Measurements from ENCODE around the gene STK32A.
A peak's percentile ranks its signal among the peaks of the same experiment; 100 is the strongest.
"Not testable (repeated sequence)": the region's sequence is repeated elsewhere in the genome, so short reads cannot be mapped to it uniquely, and the experiment has no call there.

Gene STK32A

GRCh38 chr5:147348451-147348850 is 113.6 kb downstream of the STK32A start:
- no peak for FAIRE-seq

DNA sequence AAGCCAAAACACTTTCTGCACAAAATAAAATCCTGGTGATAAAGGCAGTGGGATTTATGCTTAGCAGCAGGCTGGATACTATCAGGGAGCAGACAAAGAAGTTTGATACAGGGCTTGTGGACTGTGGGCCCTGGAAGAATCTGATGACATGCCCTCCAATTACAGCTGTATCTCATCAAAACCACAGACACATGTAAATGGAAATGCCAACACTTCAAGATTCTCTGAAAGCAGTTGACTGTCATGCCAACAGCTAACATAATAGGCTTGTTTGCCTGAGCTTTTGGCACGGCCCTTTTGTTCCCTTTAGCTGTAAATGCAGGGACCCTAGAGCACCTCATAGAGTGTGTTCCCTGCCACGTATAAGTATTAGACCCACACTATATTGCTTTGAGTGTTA is 114.4 kb downstream of the STK32A start:
- no peak for FAIRE-seq

DNA sequence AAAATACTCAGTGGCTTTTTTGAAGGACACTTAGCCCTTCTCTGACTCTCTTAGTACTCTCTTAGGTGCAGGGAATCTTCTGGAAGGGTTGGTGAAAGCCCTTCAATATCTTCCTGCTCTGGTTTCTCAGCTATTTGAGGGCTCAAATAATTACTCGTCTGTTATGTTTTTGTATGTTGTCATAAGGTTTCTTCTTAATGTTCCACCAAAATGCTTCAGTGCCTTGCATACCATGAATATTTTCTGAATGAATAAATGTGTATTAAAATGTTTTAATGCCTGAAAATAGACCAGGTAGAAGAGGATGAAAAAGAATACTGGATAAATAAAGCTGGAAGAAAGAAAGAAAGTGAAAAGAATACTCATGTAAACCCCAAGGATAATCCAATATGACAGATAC is 124.3 kb downstream of the STK32A start:
- FAIRE-seq, result no peak

- no peak for FAIRE-seq
Measured at GRCh38 chr5:147359581-147359980, 124.8 kb downstream of the STK32A start.

DNA sequence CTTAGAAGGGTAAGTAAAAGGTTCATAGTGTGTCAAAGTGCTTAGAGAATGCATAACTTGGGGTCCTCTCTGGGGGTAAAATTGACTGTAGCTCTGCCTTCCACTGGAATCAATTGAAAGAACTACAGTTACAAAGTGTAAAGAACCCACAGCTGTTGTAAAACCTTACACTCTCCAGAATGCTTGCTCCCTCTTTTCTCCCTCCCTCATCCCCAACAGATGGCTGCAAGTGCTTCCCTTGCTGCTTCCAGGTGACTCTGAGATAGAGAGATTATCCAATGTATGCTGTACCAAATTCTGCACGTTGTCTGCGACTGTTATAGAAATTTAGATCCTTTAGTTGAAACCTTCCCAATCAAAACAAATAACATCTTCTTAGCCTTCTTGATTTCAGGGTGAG is 126.0 kb downstream of the STK32A start:
- no peak for FAIRE-seq

DNA sequence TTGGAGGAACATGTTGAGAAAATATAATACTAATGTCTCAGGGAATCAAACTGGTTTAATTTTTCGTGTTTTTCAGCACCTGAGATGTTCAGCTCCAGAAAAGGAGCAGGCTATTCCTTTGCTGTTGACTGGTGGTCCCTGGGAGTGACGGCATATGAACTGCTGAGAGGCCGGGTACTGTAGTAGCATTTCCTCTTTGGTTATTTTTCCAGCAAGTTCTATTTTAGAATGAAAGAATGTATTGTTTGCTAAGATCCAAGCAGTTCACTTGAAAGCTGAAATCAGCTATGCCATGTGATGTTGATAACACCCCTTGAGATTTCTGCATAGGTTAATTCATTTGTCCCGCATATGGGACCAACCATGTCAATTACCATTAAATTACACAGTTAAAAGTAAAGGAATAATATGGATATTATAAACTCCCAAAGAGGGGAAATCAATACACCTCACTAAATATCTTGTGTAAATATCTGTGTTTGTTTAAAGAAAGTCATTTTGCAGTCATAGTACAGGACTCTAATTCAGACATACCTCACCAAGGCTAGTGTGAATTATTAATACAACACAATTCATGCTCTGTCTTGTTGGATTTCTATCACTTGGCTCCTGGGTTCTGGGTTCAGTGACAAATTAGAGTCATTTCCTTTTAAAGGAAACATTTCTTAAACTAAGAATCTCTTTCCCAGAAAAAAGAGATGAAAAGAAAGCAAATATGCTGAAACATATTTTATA is 126.8 kb downstream of the STK32A start:
- FAIRE-seq, result peak; percentile 47

DNA sequence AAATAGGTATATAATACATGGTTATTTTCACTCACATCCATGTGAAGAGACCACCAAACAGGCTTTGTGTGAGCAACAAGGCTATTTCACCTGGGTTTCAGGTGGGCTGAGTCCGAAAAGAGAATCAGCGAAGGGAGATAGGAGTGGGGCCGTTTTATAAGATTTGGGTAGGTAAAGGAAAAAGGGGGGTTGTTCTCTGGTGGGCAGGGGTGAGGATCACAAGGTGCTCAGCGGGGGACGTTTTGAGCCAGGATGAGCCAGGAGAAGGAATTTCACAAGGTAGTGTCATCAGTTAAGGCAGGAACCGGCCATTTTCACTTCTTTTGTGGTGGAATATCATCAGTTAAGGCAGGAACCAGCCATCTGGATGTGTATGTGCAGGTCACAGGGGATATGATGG is 132.6 kb downstream of the STK32A start:
- FAIRE-seq, result not testable (repeated sequence)

DNA sequence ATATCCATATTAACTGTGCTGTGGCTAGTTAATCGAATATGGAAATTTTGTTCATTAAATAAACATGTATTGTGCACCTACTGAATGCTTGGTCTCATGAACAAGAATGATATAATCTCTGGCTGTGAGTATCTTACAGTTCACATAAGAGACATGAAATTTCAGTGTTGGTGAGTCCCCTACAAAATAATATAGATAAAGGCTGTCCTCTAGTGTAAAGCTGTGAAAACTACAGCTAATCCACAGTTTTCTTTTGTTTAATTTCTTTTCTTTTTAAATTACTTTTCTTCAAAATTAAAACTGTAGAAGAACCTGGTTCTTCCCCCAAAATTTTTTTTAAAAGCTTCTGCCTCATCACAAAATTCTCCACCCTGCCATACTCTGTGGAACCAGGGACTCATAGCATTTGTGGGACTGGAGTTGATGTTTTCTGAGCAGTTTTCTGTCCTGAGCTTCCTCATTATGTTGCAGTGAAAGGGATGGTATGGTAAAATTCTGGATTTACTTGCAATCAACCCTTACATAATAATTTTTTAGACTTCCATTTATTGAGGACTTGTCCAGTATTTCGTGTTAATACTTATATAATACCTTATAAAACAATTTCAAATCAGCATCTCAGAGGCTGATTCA is 135.0 kb downstream of the STK32A start:
- FAIRE-seq, result peak; percentile 97

- FAIRE-seq, result no peak
Measured at GRCh38 chr5:147371290-147371689, 136.5 kb downstream of the STK32A start.

- no peak for FAIRE-seq
Measured at GRCh38 chr5:147372191-147372590, 137.4 kb downstream of the STK32A start.

DNA sequence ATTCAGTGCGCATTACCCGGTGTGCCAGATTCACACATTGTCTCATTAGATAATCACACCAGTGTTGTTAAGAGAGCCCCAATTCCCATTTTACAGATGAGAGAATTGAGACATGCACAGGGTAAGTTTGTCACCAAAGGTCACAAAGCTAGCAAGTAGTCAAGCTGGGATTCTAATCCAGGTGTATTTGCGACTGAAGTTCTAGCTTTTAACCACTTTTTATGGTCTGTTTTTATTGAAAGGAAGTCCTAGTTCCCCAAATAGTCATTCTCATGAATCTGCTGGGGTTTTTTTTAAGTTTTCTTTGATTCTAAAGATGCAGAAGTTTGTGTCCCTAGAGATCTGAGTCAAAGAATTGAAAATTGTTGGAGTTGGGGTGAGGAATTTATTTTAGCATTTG is 138.5 kb downstream of the STK32A start:
- FAIRE-seq, result no peak

GRCh38 chr5:147375151-147375550 is 140.3 kb downstream of the STK32A start:
- no peak for FAIRE-seq

DNA sequence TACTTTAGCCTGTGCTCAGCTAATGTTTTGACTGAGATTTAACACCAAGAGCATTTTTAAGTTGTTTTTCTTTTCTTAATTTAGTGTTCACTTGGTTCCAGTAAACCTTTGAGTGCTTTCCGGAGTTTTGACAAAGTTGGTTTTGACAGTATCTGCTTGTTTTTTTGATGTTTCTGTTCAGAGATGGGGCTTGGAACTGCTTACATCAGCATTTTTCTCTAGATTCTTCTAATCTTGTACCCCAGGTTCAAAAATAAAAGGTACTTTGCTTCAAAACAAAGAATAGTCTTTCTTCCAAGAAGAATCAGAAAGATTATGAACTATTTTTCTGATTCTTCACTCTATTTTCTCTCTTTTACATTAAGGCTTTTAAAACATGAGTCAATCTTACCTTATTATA is 142.9 kb downstream of the STK32A start:
- no peak for FAIRE-seq

- no peak for FAIRE-seq
Measured at GRCh38 chr5:147381555-147381954, 146.7 kb downstream of the STK32A start.

- FAIRE-seq, result no peak
Measured at GRCh38 chr5:147382776-147383175, 147.9 kb downstream of the STK32A start.

GRCh38 chr5:147384346-147385193 is 149.7 kb downstream of the STK32A start:
- no peak for FAIRE-seq

GRCh38 chr5:147387109-147387508 is 152.3 kb downstream of the STK32A start:
- no peak for FAIRE-seq

DNA sequence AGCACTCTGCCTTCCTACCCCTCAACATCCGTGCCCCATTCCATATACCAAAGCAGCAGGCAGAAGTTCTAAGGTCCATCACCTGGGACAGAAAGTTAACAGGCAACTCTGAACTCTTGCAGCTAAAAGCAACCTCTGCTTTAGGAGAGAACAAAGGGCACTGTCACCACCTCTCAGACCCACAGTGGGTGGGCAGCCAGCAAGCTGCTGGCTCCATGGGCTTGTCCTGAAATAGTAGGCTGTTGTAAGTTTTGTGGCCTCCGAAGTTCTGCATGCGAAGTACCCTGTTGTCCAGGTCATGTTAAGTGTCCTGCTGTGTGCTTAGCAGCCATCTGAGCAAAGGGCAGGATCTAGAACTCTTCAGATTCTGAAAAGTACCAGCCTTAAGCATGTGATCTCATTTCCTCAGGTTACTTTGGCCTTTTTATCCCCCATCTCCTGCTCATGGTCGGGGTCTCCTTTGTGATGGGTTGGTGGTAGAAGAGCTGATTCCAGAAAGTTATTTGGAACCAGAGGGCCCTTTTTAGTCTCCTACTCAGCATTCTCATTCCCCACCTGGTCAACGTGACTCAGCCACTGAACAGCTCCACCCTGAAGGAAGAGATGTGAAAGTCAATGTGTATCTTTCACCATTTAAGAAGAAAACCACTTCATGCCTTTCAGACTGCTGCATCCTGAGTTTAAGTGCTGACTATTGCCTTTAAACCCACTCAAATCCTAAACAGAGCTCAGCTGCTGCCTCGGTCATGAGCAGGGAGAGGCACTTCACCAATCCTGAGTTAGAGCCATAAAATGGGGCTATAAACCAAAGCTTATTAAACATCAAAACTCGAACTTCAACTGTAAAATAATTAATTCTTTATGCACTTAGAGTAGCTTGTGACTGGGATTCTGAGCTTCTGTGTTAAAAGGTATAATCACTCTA is 153.6 kb downstream of the STK32A start:
- no peak for FAIRE-seq

- FAIRE-seq, result no peak
Measured at GRCh38 chr5:147390654-147391225, 155.9 kb downstream of the STK32A start.

DNA sequence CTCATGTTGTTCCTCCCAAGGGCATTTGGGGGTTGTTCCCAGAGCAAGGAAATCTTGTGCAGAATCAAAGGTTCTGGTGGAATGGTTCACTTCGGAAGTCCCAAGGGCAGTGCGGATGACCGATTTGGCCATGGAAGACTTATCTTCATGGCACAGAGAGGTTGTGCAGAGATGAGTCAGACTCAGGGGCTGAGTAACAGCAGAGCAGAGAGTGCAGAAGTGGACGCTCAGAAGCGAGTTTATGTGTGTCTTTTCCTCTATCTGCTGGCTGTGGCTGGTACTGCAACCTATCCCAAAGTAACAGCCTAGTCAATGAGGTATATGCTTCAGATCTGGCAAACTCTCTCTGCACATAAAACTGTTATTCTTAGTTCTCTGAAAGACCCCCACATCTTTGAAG is 157.0 kb downstream of the STK32A start:
- FAIRE-seq, result no peak

DNA sequence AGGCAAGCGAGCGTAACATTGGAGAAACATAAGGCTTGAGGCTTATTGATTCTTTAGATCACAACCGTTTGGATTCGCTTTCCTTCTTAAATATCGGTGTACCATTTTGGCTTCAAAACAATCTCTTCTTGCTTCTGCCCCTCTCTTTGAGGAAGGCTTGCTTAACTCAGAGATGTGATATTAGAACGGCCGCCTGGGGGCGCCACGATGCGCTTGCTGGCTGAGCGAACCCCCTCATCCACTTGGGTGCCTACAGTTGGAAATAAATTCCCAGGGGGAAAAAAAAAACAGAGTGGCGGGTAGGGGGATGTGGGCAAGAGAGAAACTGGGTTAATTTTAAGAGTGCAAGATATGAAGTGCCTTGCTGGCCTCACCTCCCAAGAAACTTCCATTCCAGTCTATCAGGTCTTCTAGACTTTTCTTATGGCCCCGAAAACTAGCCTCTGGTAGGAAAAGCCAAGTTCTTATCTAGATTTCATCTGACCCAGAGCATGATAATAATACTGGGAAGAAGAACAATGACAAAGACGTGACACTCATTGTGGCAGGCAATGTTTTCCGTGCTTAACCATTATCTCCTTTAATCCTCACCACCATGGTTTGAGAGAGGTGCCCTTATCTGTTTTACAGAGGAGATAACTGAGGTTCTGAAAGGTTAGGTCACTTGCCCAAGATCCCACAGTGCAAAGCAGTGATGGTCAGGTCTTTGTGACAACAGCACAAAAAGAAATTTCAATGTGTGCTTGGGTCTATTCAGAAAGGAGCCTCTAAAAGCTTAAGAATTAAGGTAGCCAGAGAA is 159.2 kb downstream of the STK32A start:
- no peak for FAIRE-seq
